Urinary bladder (tissue), 4 donors: ENCODE measurements around the gene KIF14. TPM values are rescaled to one million over a fixed set of nuclear protein-coding genes. Genes with fewer than 3 reads are reported as not detected.
"Not testable (repeated sequence)": the region's sequence is repeated elsewhere in the genome, so short reads cannot be mapped to it uniquely, and the experiment has no call there.

Source experiments
- DNase-seq: peaks from one replicate; pipeline ENCODE4 v3.0.0-alpha.2; 2015; ENCODE audit errors: extremely low spot score
- H3K27ac ChIP-seq: one replicate; pipeline ENCODE4 v1.5.1; 2013; ENCODE audit warnings: low read depth, mild to moderate bottlenecking, moderate library complexity
- H3K36me3 ChIP-seq: one replicate; pipeline ENCODE4 v1.6.1; 2013; ENCODE audit warnings: mild to moderate bottlenecking, moderate library complexity; ENCODE audit not compliant: insufficient read depth
- H3K4me1 ChIP-seq: one replicate; pipeline ENCODE4 v1.6.1; 2013; ENCODE audit warnings: mild to moderate bottlenecking, moderate library complexity; ENCODE audit not compliant: insufficient read depth
- H3K4me3 ChIP-seq: one replicate; pipeline ENCODE4 v1.5.1; 2013; ENCODE audit warnings: low read depth, low read length
- WGBS: extraction: QIAGEN DNeasy Blood & Tissue Kit; methylation state at CpG from one replicate; pipeline ENCODE4 v1.1.7; 2013; 5-methylcytosine and 5-hydroxymethylcytosine counted together
- polyA plus RNA-seq: library from polyadenylated mRNA; stranded (reverse); fragments of 200-250 nt; gene quantifications from one replicate; pipeline ENCODE4 v1.2.3, GENCODE V29; 2013
- total RNA-seq: library from RNA; depleted of rRNA; stranded (reverse); fragments of >200 nt; gene quantifications from one replicate; pipeline ENCODE4 v1.2.3, GENCODE V29; 2014
- donor health status: healthy with polysubstance abuse.
- donor health status: healthy.

The KIF14 gene
- total and polyA plus RNA-seq, 2 donors = 0.09 to 8.5 TPM

- H3K27ac ChIP-seq = no peak overlapping the region
- H3K4me1 ChIP-seq = peaks cover under 1% of the 10 kb centered on the region
- 8% methylated on average over 1 of the region's 1 CpG for WGBS
- no peak overlapping the region for H3K4me3 ChIP-seq
- DNase-seq = no peak
- H3K36me3 ChIP-seq = no peaks in the 10 kb centered on the region
Measured at GRCh38 chr1:200625381-200625824, 4.9 kb upstream of the KIF14 start.

- WGBS = 78% methylated on average over 2 of the region's 2 CpGs
- no peak for DNase-seq
- Histone ChIP-seq H3K4me1 (peaks cover 1% of the 10 kb centered on the region), H3K27ac (no peak overlapping the region), H3K4me3 (no peak overlapping the region), H3K36me3 (no peaks in the 10 kb centered on the region)
Measured at GRCh38 chr1:200624679-200625335, 4.3 kb upstream of the KIF14 start.

GRCh38 chr1:200619894-200620272 lies 668 bp downstream of the KIF14 start:
- H3K27ac ChIP-seq = no peak overlapping the region
- peak overlapping the region; percentile 76 for H3K4me3 ChIP-seq
- peaks cover 1% of the 10 kb centered on the region for H3K4me1 ChIP-seq
- 9% methylated on average over 6 of the region's 6 CpGs for WGBS
- H3K36me3 ChIP-seq = no peaks in the 10 kb centered on the region
- DNase-seq = no peak

GRCh38 chr1:200610846-200611245 lies 9.7 kb downstream of the KIF14 start:
- no peak overlapping the region for H3K4me3 ChIP-seq
- H3K27ac ChIP-seq = no peak overlapping the region
- no peaks in the 10 kb centered on the region for H3K4me1 ChIP-seq
- no peak for DNase-seq
- WGBS = 54% methylated on average over 2 of the region's 2 CpGs
- no peaks in the 10 kb centered on the region for H3K36me3 ChIP-seq

- H3K4me1 ChIP-seq = no peaks in the 10 kb centered on the region
- 96% methylated on average over 1 of the region's 1 CpG for WGBS
- DNase-seq = no peak
- no peak overlapping the region for H3K27ac ChIP-seq
- no peaks in the 10 kb centered on the region for H3K36me3 ChIP-seq
- no peak overlapping the region for H3K4me3 ChIP-seq
Measured at GRCh38 chr1:200602632-200603031, 17.9 kb downstream of the KIF14 start.

GRCh38 chr1:200590001-200590400 lies 30.6 kb downstream of the KIF14 start:
- no peaks in the 10 kb centered on the region for H3K36me3 ChIP-seq
- H3K4me3 ChIP-seq = no peak overlapping the region
- H3K4me1 ChIP-seq = no peaks in the 10 kb centered on the region
- H3K27ac ChIP-seq = no peak overlapping the region
- WGBS = 73% methylated on average over 1 of the region's 1 CpG
- DNase-seq = no peak

- Histone ChIP-seq H3K36me3 (no peaks in the 10 kb centered on the region), H3K4me3 (no peak overlapping the region), H3K27ac (no peak overlapping the region), H3K4me1 (no peaks in the 10 kb centered on the region)
- no peak for DNase-seq
Measured at GRCh38 chr1:200588698-200589097, 31.9 kb downstream of the KIF14 start.

GRCh38 chr1:200564319-200564718 lies 56.2 kb downstream of the KIF14 start:
- no peak overlapping the region for H3K27ac ChIP-seq
- no peaks in the 10 kb centered on the region for H3K4me1 ChIP-seq
- WGBS = 93% methylated on average over 1 of the region's 1 CpG
- no peak for DNase-seq
- H3K4me3 ChIP-seq = no peak overlapping the region
- H3K36me3 ChIP-seq = no peaks in the 10 kb centered on the region

GRCh38 chr1:200561856-200562214 lies 58.7 kb downstream of the KIF14 start:
- no peak overlapping the region for H3K27ac ChIP-seq
- DNase-seq = no peak
- H3K36me3 ChIP-seq = no peaks in the 10 kb centered on the region
- H3K4me3 ChIP-seq = no peak overlapping the region
- H3K4me1 ChIP-seq = no peaks in the 10 kb centered on the region
- WGBS = 51% methylated on average over 1 of the region's 1 CpG

- Histone ChIP-seq H3K4me1 (no peaks in the 10 kb centered on the region), H3K27ac (no peak overlapping the region), H3K36me3 (no peaks in the 10 kb centered on the region), H3K4me3 (no peak overlapping the region)
- WGBS = 45% methylated on average over 2 of the region's 2 CpGs
- no peak for DNase-seq
Measured at GRCh38 chr1:200558866-200559459, 61.6 kb downstream of the KIF14 start.

GRCh38 chr1:200556002-200556401 lies 64.5 kb downstream of the KIF14 start:
- no peaks in the 10 kb centered on the region for H3K4me1 ChIP-seq
- no peaks in the 10 kb centered on the region for H3K36me3 ChIP-seq
- DNase-seq = no peak
- no peak overlapping the region for H3K4me3 ChIP-seq
- H3K27ac ChIP-seq = no peak overlapping the region

GRCh38 chr1:200552737-200553136 lies 67.8 kb downstream of the KIF14 start:
- not testable (repeated sequence) for H3K27ac ChIP-seq, H3K4me3 ChIP-seq, DNase-seq, H3K36me3 ChIP-seq, H3K4me1 ChIP-seq
- WGBS = 95% methylated on average over 6 of the region's 6 CpGs

- Histone ChIP-seq H3K27ac (no peak overlapping the region), H3K4me1 (no peaks in the 10 kb centered on the region), H3K4me3 (no peak overlapping the region), H3K36me3 (no peaks in the 10 kb centered on the region)
- DNase-seq = no peak
Measured at GRCh38 chr1:200550367-200550766, 70.2 kb downstream of the KIF14 start.

- WGBS = 69% methylated on average over 4 of the region's 4 CpGs
- no peaks in the 10 kb centered on the region for H3K4me1 ChIP-seq
- DNase-seq = no peak
- H3K27ac ChIP-seq = no peak overlapping the region
- H3K36me3 ChIP-seq = no peaks in the 10 kb centered on the region
- H3K4me3 ChIP-seq = no peak overlapping the region
Measured at GRCh38 chr1:200547386-200547785, 73.2 kb downstream of the KIF14 start.

GRCh38 chr1:200546577-200546976 lies 74.0 kb downstream of the KIF14 start:
- WGBS = 85% methylated on average over 6 of the region's 6 CpGs

More at GRCh38 chr1:200546577-200546976, 74.0 kb downstream of the KIF14 start:
- no peaks in the 10 kb centered on the region for H3K4me1 ChIP-seq
- H3K36me3 ChIP-seq = no peaks in the 10 kb centered on the region
- H3K27ac ChIP-seq = no peak overlapping the region
- no peak for DNase-seq
- H3K4me3 ChIP-seq = no peak overlapping the region
